ENCODE measurements around the gene ATP2C2.

The ATP2C2 gene

GRCh38 chr16:84455031-84455430 is 86.7 kb downstream of the ATP2C2 start:
- no peak for DNase-seq

- DNase-seq = no peak
Measured at GRCh38 chr16:84458606-84459532, 90.5 kb downstream of the ATP2C2 start.

GRCh38 chr16:84459533-84459894 is 91.2 kb downstream of the ATP2C2 start:
- no peak for DNase-seq

- DNase-seq = no peak
Measured at GRCh38 chr16:84459941-84460405, 91.6 kb downstream of the ATP2C2 start.

GRCh38 chr16:84460406-84461028 is 92.2 kb downstream of the ATP2C2 start:
- no peak for DNase-seq

- no peak for DNase-seq
Measured at GRCh38 chr16:84461029-84461412, 92.7 kb downstream of the ATP2C2 start.

- DNase-seq = no peak
Measured at GRCh38 chr16:84461413-84462295, 93.3 kb downstream of the ATP2C2 start.

GRCh38 chr16:84462296-84463210 is 94.2 kb downstream of the ATP2C2 start:
- no peak for DNase-seq

- no peak for DNase-seq
Measured at GRCh38 chr16:84463221-84463620, 94.9 kb downstream of the ATP2C2 start.

GRCh38 chr16:84464116-84464515 is 95.8 kb downstream of the ATP2C2 start:
- DNase-seq = no peak

- no peak for DNase-seq
Measured at GRCh38 chr16:84465154-84465553, 96.8 kb downstream of the ATP2C2 start.

GRCh38 chr16:84466692-84467091 is 98.4 kb downstream of the ATP2C2 start:
- no peak for DNase-seq

GRCh38 chr16:84467256-84467655 is 98.9 kb downstream of the ATP2C2 start:
- no peak for DNase-seq

- DNase-seq = no peak
Measured at GRCh38 chr16:84467709-84468108, 99.4 kb downstream of the ATP2C2 start.

- no peak for DNase-seq
Measured at GRCh38 chr16:84471316-84471715, 103.0 kb downstream of the ATP2C2 start.

GRCh38 chr16:84471966-84472365 is 103.6 kb downstream of the ATP2C2 start:
- DNase-seq = no peak

GRCh38 chr16:84475643-84476240 is 107.4 kb downstream of the ATP2C2 start:
- DNase-seq = no peak

GRCh38 chr16:84476401-84476800 is 108.1 kb downstream of the ATP2C2 start:
- no peak for DNase-seq

- DNase-seq = no peak
Measured at GRCh38 chr16:84477661-84478060, 109.3 kb downstream of the ATP2C2 start.

GRCh38 chr16:84478172-84478947 is 110.0 kb downstream of the ATP2C2 start:
- DNase-seq = no peak

All from effector CD4-positive, alpha-beta T cell (primary cell).